ENCODE results near the gene TNNC1. TPM values are rescaled to one million over a fixed set of nuclear protein-coding genes. Genes with fewer than 3 reads are reported as not detected.
A peak's percentile ranks its signal among the peaks of the same experiment; 100 is the strongest.

TNNC1 gene
- total RNA-seq, 1 experiment from 2014 or later, result 5.6 TPM

DNA sequence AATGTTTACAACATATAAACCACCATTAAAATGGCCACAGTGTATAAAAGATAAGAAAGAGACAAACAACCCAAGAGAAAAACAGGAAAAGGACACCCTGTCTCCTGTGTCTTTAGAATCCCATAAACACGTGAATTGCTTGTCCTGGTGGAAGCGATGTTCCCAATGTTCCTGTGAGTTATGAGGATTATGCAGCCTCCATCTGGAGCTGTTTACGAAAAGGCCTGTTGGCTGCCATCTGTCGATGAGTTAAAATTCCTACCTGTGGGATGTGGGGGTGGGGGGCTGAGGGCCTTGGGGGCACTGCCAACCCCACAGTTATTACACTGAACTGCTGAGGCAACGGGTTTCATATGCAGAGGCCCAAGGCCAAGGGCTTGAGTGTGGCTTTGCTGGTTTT is 15.2 kb upstream of the TNNC1 start:
- H4K91ac ChIP-seq (ENCODE audit: insufficient read length, low read depth, low read length), result no peak overlapping the region
- peak overlapping the region in 2 of 3 experiments; percentile 44 to 72; a peak in 4 of 7 replicates for H3K27ac Mint-ChIP-seq
- no peak overlapping the region for H4K8ac ChIP-seq (replicated peaks; ENCODE audit: insufficient read length, low read depth, low read length)
- no peaks in the 10 kb centered on the region for H3K9me3 Mint-ChIP-seq
- no peaks in the 10 kb centered on the region for H3K23me2 ChIP-seq (ENCODE audit: insufficient read length, low read depth, low read length, poor library complexity, severe bottlenecking)
- H3K9me3 ChIP-seq (ENCODE audit: control insufficient read depth, low read depth, low read length), result no peaks in the 10 kb centered on the region
- peaks cover 0 to 6% of the 10 kb centered on the region in 2 experiments; a peak in 2 of 4 replicates for H3K4me1 Mint-ChIP-seq
- H2BK5ac ChIP-seq (ENCODE audit: insufficient read length, low read length), result no peak overlapping the region
- no peak overlapping the region for H3K9ac ChIP-seq (ENCODE audit: extremely low read depth, insufficient read length, low read length)
- no peak overlapping the region for H3K18ac ChIP-seq (ENCODE audit: insufficient read length, low read depth, low read length)
- H4K20me1 ChIP-seq (ENCODE audit: control insufficient read depth, insufficient read depth, insufficient read length), result no peaks in the 10 kb centered on the region
- H4K5ac ChIP-seq (ENCODE audit: insufficient read length, low read depth, low read length), result no peak overlapping the region
- TF ChIP-seq, protein P1, sequence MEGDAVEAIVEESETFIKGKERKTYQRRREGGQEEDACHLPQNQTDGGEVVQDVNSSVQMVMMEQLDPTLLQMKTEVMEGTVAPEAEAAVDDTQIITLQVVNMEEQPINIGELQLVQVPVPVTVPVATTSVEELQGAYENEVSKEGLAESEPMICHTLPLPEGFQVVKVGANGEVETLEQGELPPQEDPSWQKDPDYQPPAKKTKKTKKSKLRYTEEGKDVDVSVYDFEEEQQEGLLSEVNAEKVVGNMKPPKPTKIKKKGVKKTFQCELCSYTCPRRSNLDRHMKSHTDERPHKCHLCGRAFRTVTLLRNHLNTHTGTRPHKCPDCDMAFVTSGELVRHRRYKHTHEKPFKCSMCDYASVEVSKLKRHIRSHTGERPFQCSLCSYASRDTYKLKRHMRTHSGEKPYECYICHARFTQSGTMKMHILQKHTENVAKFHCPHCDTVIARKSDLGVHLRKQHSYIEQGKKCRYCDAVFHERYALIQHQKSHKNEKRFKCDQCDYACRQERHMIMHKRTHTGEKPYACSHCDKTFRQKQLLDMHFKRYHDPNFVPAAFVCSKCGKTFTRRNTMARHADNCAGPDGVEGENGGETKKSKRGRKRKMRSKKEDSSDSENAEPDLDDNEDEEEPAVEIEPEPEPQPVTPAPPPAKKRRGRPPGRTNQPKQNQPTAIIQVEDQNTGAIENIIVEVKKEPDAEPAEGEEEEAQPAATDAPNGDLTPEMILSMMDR (conservative IDR thresholded peaks at IDR 0.05), result no peak
- no peak overlapping the region for H2AFZ ChIP-seq (ENCODE audit: low read length)
- H2BK120ac ChIP-seq (ENCODE audit: low read depth, low read length, poor library complexity, severe bottlenecking), result no peak overlapping the region
- no peaks in the 10 kb centered on the region for H3K27me3 ChIP-seq (ENCODE audit: insufficient read depth, low read length)
- no peaks in the 10 kb centered on the region for H3K27me3 Mint-ChIP-seq (ENCODE audit: low read depth)
- peak; percentile 16 for DNase-seq
- H3T11ph ChIP-seq (ENCODE audit: low read length), result no peak overlapping the region
- H2BK15ac ChIP-seq (ENCODE audit: low read depth, low read length), result no peak overlapping the region
- no peak overlapping the region for H2BK12ac ChIP-seq (ENCODE audit: insufficient read length, low read depth, low read length)
- H3K4me2 ChIP-seq (ENCODE audit: insufficient read depth, insufficient read length, low read length), result no peak overlapping the region
- peaks cover 5% of the 10 kb centered on the region for H3K79me1 ChIP-seq (ENCODE audit: insufficient read depth, low read depth, low read length, poor library complexity, severe bottlenecking)
- H3K56ac ChIP-seq (ENCODE audit: insufficient read length, low read depth, low read length), result no peak overlapping the region
- no peak overlapping the region for H3K4me3 Mint-ChIP-seq
- no peak overlapping the region for H3K4ac ChIP-seq (ENCODE audit: low read depth, low read length)
- H3K23ac ChIP-seq (ENCODE audit: insufficient read length, low read depth, low read length), result no peak overlapping the region
- H3K27ac ChIP-seq (ENCODE audit: insufficient read length, low read depth, low read length), result no peak overlapping the region
- no peaks in the 10 kb centered on the region for H3K79me2 ChIP-seq (ENCODE audit: insufficient read depth, low read length)
- H3K14ac ChIP-seq (ENCODE audit: insufficient read depth, low read length), result no peak overlapping the region
- no CpG with 5 or more reads among the region's 5 CpGs for WGBS (ENCODE audit: extremely low coverage, insufficient read length, low lambda C conversion rate)
- H3K36me3 Mint-ChIP-seq (ENCODE audit: insufficient read depth in 1 of 3, low read depth in 3 of 3), result peaks cover 24 to 56% (median 48%) of the 10 kb centered on the region in 3 experiments
- H2BK20ac ChIP-seq (ENCODE audit: low read depth, low read length, poor library complexity, severe bottlenecking), result no peak overlapping the region
- no peak overlapping the region for H2AK5ac ChIP-seq (ENCODE audit: insufficient read length, low read length)
- H3K4me1 ChIP-seq (ENCODE audit: insufficient read depth, low read length), result no peaks in the 10 kb centered on the region
